Measurements from ENCODE around the gene ATP5MG. TPM values are rescaled to one million over a fixed set of nuclear protein-coding genes. Genes with fewer than 3 reads are reported as not detected.

Gene ATP5MG
- 146 and 244 TPM in 2 replicates for total RNA-seq (2014; rRNA removed; shearing (Covaris generic))

DNA sequence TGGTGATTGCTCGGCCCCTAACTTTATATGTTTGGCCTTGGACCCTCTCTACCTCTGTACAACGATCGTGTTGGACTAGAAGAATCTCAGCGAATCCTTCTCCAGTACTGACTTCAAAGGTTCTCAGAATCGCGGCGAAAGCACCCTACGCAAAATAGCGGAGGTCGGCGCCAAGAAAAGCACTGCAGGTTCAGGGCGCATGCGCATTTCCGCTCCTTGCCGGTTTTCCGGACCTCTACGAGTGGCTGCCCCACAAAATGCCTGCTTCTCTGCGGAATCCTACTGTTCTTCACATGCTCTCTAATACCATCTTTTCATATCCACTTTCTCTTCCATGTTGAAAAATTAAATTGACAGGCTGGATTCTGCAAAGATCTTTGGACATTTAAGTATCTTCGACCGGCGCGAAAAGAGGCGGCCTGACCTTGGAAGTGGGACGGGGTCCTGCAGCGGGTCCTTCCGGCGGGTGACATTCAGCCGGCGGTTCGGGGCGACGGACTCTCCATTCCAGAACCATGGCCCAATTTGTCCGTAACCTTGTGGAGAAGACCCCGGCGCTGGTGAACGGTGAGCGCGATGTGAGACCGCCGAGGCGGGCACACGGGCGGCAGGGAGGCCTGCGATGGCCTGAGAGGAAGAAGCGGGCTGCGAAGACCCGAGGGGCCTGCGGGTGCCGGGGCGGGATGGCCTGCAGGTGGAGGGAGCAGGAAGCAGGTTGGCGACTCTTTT lies at the start of gene ATP5MG:
Gene ATP5MG, plus strand, starts transcription at position 456 of the 729 bp plus-strand sequence. Its CDS starts 60 bp downstream, at position 516.
- DNase-seq (ENCODE audit: low spot score) = peak; percentile 93
- in situ Hi-C loops (cut with HindIII; ENCODE audit: low sequenced_read_pairs) = no loop called here

DNA sequence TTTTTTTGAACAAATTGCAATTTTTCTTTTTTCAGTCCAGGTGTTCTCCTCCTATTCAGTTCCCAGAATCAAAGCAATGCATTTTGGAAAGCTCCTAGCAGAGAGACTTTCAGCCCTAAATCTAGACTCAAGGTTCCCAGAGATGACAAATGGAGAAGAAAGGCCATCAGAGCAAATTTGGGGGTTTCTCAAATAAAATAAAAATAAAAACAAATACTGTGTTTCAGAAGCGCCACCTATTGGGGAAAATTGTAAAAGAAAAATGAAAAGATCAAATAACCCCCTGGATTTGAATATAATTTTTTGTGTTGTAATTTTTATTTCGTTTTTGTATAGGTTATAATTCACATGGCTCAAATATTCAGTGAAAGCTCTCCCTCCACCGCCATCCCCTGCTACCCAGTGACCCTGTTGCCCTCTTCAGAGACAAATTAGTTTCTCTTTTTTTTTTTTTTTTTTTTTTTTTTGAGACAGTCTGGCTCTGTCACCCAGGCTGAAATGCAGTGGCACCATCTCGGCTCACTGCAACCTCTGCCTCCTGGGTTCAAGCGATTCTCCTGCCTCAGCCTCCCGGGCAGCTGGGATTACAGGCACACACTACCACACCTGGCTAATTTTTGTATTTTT lies 48.2 kb upstream of the ATP5MG start:
- in situ Hi-C loops (cut with HindIII; ENCODE audit: low sequenced_read_pairs) = no loop called here
- DNase-seq (ENCODE audit: low spot score) = peak; percentile 47

- DNase-seq (ENCODE audit: low spot score) = no peak
- in situ Hi-C loops (cut with HindIII; ENCODE audit: low sequenced_read_pairs) = no loop called here
Observed at GRCh38 chr11:118358071-118358470, 43.3 kb upstream of the ATP5MG start.

- peak; percentile 93 for DNase-seq (ENCODE audit: low spot score)
- in situ Hi-C loops (cut with HindIII; ENCODE audit: low sequenced_read_pairs) = no loop called here
Observed at GRCh38 chr11:118359295-118359958, 42.0 kb upstream of the ATP5MG start, which contains the start of gene UBE4A. Gene UBE4A (plus strand): TSS chr11:118359600. CDS start chr11:118365081, 5,481 bp downstream.

DNA sequence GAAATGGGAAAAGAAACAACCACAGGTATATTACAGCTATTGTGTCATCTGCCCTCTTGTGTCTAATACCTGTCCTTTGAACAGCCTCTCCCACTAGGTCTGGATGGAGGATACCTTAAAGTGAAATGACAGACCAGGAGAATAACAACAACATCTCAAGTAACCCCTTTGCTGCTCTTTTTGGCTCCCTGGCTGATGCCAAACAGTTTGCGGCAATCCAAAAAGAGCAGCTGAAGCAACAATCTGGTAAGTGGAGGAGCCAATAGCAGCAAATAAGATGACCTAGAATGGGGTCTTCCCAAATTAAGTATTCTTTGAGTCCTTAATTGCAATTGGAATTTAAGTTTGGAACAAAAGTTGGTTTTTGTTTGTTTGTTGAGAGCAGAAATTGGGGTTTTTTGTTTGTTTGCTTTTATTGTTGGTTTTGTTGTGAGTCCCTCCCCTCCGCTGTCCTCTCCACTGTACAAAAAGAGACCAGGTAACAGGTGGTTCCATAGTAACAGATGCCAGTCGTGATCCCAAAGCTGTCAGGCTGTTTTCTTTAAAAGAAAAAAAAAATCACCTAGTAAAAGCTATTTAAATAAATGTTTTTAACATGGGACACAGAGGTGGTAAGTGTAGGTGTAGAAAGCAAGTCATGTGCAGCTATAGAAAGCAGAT lies 36.3 kb upstream of the ATP5MG start:
- in situ Hi-C loops (cut with HindIII; ENCODE audit: low sequenced_read_pairs) = no loop called here
- peak; percentile 87 for DNase-seq (ENCODE audit: low spot score)

DNA sequence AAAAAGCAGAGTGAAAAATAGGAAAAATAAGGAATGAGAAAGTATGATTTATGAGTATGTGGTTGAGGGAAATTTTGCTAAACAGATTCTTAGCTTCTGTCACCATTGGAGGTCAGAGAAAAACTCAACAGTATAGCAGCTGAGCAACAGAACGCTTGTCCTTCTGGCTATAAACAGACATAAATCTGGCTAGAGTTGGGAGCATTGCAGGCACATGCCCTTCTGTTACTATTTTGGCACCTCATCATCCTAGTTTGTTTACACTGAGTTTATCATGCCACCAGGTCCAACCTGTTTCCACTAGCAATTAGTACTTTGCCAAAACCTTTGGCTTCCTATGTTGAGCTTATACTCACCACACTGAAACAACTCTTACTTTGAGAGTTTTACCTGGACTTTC lies 35.1 kb upstream of the ATP5MG start:
- peak; percentile 96 for DNase-seq (ENCODE audit: low spot score)
- in situ Hi-C loops (cut with HindIII; ENCODE audit: low sequenced_read_pairs) = no loop called here

- no peak for DNase-seq (ENCODE audit: low spot score)
- in situ Hi-C loops (cut with HindIII; ENCODE audit: low sequenced_read_pairs) = no loop called here
Observed at GRCh38 chr11:118370774-118371173, 30.6 kb upstream of the ATP5MG start.

- DNase-seq (ENCODE audit: low spot score) = no peak
- in situ Hi-C loops (cut with HindIII; ENCODE audit: low sequenced_read_pairs) = no loop called here
Observed at GRCh38 chr11:118373263-118373662, 28.1 kb upstream of the ATP5MG start.

DNA sequence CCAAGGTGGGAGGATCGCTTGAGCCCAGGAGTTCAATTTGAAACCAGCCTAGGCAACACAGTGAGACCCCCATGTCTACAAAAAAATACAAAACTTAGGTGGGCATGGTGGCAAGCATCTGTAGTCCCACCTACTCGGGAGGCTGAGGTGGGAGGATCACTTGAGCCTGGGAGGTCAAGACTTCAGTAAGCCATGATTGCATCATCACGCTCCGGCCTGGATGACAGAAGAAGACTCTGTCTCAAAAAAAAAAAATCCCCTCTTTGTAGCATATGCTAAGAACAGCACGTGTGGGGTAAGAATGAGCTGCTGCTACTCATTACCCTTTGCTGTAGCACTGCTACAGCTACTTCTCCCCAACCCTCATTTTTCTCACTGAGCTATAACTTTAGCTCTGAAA lies 27.5 kb upstream of the ATP5MG start:
- DNase-seq (ENCODE audit: low spot score) = no peak
- in situ Hi-C loops (cut with HindIII; ENCODE audit: low sequenced_read_pairs) = no loop called here

DNA sequence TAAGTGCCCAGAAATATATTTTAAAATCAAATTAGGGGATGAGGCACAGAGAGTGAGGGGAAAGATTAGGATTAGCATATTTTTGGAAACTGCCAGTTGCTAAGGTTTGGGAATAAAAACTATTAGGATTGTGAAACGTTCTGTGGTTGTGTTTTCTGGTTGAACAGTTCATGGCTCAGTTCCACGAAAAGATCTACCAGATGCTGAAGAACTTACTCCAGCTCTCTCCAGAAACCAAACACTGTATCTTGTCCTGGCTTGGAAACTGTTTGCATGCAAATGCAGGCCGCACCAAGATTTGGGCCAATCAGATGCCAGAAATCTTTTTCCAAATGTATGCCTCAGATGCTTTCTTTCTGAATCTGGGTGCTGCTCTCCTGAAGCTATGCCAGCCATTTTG lies 26.7 kb upstream of the ATP5MG start:
- in situ Hi-C loops (cut with HindIII; ENCODE audit: low sequenced_read_pairs) = no loop called here
- no peak for DNase-seq (ENCODE audit: low spot score)

GRCh38 chr11:118375978-118376377 lies 25.4 kb upstream of the ATP5MG start:
- DNase-seq (ENCODE audit: low spot score) = no peak
- in situ Hi-C loops (cut with HindIII; ENCODE audit: low sequenced_read_pairs) = no loop called here

- peak; percentile 89 for DNase-seq (ENCODE audit: low spot score)
- in situ Hi-C loops (cut with HindIII; ENCODE audit: low sequenced_read_pairs) = no loop called here
Observed at GRCh38 chr11:118379497-118379896, 21.9 kb upstream of the ATP5MG start.

- in situ Hi-C loops (cut with HindIII; ENCODE audit: low sequenced_read_pairs) = no loop called here
- DNase-seq (ENCODE audit: low spot score) = no peak
Observed at GRCh38 chr11:118380571-118380970, 20.8 kb upstream of the ATP5MG start.

DNA sequence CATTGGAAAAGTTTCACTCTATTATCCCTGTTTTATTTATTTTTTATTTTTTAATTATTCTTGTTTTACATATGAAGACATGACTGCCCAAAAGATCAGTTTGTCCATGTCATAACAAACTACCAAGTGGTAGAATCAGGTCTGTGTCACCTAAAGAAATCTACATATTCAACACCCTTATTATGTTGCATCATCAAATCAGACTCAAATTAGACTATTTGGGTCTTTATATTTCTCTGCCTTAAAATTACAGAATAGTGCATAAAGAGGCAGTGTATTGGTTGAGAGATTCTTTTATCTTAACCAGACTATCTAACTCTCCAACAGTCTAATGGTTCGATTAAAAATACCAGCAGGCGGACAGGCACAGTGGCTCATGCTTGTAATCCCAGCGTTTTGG lies 18.5 kb upstream of the ATP5MG start:
- DNase-seq (ENCODE audit: low spot score) = no peak
- in situ Hi-C loops (cut with HindIII; ENCODE audit: low sequenced_read_pairs) = no loop called here

- in situ Hi-C loops (cut with HindIII; ENCODE audit: low sequenced_read_pairs) = no loop called here
- no peak for DNase-seq (ENCODE audit: low spot score)
Observed at GRCh38 chr11:118383657-118384056, 17.7 kb upstream of the ATP5MG start.

- no peak for DNase-seq (ENCODE audit: low spot score)
- in situ Hi-C loops (cut with HindIII; ENCODE audit: low sequenced_read_pairs) = no loop called here
Observed at GRCh38 chr11:118396097-118396501, 5.3 kb upstream of the ATP5MG start.

DNA sequence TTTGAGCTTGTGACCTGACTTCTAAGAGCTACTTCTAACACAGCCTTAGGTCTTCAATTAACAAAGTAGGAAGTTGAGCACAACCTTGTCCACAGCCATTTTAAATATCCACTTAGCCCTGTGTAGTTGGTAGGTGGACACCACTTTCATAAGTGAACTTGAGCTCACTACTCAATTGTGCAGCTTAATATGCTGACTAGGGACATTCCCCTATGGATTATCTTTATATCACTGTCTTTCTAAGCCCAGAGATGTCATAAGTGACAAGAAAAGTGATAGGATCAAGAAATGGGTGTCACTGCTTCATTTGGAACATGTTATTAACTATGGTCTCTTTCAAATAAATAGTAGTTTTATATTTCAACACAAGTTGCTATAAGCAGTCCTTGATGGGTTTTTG lies 4.0 kb upstream of the ATP5MG start:
- in situ Hi-C loops (cut with HindIII; ENCODE audit: low sequenced_read_pairs) = no loop called here
- no peak for DNase-seq (ENCODE audit: low spot score)

DNA sequence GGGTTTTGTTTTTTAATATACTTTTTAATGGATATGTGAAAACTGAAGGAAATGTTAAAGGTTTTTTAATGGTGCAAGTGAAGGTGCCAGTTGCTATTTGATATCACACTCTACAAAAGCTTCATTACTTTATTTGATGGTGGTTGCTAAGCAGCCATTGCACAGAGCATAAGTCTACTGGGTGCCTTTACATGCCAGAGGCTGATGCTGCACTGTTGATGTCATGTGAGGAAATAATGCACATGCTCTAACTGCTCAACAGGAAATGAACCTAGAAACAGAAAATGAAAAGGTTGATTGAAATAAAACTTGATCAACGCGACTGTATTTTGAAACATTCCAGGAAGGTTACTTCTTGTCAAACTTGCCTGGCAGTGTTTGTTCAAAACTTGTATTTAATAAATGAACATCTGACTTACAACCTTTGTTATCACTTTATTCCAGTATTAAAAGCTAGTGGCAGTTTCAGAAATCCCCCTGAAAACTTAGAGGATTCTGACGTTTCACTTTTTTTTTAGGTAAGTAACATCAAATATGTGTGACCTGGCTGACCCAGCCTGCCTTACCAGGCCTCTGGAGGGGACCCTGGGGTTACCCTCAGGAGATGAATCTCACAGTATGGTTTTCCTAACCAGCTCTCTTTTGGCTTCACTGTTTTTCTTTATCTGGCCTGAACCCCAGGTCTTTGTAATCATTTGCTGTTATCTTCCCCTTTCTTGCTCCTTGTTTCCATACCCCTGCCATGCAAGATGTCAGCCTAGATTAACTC lies 2.4 kb upstream of the ATP5MG start:
- in situ Hi-C loops (cut with HindIII; ENCODE audit: low sequenced_read_pairs) = no loop called here
- DNase-seq (ENCODE audit: low spot score) = no peak

All from G401 (cell line).